Activated effector memory CD4-positive, alpha-beta T cell treated with Interleukin-2 at 50 U/mL for 16 hours (primary cell): ENCODE data around the gene PEF1.
A peak's percentile ranks its signal among the peaks of the same experiment; 100 is the strongest.

Experiments
- DNase-seq: peaks from one replicate; pipeline ENCODE4 v3.0.0-alpha.2; 2020

PEF1 gene, protein sequence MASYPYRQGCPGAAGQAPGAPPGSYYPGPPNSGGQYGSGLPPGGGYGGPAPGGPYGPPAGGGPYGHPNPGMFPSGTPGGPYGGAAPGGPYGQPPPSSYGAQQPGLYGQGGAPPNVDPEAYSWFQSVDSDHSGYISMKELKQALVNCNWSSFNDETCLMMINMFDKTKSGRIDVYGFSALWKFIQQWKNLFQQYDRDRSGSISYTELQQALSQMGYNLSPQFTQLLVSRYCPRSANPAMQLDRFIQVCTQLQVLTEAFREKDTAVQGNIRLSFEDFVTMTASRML

DNA sequence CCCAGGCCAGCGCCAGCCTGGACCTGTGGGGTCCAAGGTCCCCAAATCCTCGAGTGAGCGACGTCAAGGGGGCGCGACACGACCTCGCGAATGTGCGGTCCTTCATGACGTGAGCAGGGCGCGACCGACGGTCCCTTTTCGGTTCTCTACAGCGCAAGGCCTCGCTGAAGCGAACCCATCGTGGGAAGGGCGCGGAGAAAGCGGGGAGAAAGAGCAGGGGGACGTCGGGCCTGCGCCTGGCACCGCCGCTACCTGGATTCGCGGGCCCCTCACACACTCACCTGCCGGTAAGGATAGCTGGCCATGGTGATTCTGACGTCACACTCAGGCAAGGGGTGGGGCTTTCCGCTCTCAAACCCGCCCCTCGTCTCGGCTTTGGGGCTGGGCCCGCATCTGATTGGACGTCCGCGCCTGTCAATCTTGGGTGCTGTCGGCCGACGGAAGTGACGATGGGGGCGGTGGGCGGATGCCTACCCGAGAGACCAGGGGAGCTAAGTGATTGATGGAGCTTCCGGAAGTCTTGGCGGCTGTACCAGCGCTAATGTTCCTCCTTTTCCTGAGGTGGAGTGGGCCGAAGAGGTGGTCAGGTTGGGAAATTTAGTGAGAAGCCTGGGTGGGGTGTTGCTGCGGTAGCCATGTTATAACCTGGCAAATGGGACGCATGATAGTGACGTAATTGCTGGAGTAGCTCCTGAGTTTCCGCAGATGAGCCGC is at the start of gene PEF1:
Gene PEF1, minus strand, starts transcription at position 317 of the 714 bp plus-strand sequence. Its CDS starts 12 bp downstream, at position 305.
- DNase-seq, result peak; percentile 99

DNA sequence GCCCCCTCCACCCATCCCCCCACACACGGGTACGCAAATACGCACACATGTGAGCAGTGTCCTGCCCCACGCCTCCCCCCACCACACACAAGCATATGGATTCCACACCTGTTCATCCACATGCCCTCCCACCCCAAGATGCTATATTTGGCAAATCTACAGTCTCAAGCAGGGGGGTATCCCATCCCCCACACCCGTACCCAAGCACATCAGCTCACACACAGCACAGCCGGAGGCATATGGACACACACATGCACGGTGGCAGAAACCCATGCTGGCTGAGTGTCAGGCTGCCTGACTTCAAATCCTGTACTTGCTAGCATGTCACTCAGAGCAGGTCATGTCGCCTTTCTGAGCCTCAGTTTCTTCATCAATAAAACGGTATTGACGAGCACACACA is 48.6 kb upstream of the PEF1 start:
- no peak for DNase-seq

DNA sequence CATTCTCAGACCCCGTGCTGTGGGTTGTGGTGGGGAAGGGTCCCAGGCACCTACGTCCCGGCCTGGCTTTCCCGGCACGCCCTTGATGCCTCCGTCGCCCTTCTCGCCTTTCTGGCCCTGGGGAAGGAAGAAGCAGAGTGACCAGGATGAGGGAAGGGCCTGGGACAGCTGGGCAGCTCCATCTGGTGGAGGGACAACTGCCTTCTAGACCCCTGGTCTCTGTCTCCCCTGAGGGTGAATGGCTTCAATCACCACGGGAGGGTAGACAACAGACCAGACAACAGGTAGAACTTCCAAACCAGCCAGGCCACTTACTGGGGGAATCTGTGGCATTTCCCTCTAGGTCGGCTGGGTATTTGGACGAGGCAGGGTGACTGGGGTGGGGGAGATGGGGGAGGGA is 47.3 kb upstream of the PEF1 start:
- DNase-seq, result no peak

DNA sequence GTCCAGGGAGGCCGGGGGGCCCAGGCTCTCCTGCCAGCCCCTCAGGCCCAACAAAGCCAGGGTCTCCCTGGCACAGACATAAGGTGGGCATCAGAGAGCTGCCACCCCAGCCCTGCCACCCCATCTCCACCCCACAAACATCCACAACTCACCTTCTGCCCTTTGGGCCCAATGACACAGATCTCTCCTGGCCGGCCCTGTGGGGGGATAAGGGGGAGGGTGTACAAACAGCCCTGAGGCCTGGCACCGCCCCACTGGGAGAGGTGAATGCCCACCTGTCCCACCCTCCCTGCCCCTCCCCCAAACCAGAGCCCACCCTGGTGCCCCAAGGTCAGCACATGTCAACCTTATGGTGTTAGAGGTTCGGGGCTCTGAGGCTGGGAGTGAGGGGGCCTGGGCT is 46.8 kb upstream of the PEF1 start:
- no peak for DNase-seq

DNA sequence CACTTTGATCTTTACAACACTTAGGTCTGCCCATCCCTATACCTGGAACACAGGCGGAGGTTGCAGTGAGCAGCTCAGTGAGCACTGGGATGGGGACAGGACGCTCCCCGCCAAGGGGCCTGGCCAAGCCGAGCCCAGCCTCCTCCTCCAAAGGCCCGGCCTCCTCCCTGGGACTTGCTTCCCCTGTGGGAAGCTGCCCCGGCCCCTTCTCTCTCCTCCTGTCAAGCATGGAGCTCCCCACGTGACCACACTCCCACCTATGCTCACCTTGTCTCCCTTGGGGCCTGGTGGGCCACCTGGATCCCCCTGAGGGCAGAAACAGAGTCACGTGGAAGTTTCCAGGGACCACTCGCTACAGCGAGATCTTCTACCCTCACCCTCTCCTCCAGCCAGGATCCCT is 46.2 kb upstream of the PEF1 start:
- no peak for DNase-seq

DNA sequence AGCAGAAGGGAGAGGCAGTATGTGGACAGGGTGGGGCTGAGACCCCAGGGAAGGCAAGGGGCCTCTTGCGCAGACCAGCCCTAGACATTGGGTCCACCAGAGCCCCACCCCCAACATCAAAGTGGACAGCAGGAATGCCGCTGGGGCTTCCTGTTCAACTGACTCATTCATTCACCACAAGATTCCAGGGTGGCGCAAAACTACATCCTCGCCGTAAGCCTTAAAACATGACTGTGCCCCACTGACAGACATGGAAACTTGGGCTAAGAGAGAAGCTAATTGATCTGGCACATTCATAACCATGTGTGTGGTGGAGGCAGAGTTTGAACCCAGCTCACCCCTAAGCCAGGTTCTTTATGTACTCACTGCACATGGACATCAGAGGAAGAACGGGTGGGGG is 45.2 kb upstream of the PEF1 start:
- no peak for DNase-seq

DNA sequence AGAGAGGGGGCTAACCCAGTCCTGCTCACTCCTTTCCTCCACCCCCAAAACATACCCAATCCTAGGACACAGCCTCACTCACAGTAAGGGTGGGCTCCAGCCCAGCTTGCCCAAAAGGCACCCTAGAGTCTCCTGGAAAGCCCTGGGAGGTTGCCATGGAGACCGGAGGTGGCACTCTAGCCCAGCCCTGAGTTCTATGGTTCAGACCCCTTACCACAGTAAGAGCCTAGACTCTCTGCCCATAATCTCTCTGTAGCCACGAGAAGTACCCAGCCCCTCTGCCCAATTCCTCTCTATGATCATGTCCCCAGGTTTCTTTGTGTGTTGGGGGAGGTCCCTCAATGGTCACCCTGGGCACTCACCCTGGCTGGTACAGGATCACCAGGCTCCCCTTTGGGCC is 44.7 kb upstream of the PEF1 start:
- DNase-seq, result no peak

DNA sequence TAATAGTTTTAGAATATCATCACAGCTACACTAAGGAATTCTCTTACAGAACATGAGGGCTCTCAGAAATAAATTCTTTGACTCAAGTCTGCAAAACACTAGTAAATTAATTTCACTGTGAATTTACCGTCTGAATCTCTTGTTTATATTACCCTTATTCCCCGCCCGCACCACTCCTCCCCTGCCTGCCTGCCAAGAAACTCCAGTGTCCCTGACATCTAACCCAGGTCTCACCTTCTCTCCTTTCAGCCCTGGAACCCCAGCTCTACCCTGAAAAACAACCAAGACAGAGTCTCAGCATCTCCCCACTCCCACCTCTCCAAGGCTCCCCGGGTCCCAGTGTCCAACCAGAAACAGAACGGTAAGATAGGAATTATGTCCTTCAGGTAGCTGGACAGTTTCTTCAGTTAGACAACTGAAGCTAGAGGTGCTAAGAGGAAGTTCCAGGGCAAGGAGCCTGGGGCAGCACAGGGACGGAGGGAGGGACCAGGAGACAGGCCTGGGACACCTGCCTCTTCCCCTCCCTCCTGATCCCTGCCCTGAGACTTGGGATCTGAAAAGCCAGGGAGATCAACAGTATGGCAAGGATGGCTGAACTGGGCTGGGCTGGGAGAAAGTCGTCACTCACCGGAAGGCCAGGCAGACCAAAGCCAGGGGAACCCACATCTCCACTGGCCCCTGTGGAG is 43.7 kb upstream of the PEF1 start:
- DNase-seq, result no peak

DNA sequence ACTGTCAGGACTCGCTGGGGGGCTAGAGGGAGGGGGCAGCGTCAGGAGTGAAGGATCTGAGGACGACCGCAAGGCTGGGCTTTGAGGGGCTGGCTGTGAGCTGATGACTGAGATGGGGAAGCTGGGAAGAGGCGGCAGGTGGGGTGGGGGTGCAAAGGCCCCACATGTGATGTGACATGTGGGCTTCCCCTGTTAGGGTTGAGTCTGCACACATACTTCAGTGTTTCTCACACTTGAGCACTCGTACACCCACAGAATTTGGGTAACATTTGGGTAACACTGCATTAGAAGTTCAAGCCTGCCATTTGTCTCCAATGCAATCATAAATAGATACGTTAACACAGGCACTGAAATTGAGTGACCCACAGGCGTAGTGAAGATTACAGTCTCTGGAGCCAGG is 42.9 kb upstream of the PEF1 start:
- DNase-seq, result no peak

DNA sequence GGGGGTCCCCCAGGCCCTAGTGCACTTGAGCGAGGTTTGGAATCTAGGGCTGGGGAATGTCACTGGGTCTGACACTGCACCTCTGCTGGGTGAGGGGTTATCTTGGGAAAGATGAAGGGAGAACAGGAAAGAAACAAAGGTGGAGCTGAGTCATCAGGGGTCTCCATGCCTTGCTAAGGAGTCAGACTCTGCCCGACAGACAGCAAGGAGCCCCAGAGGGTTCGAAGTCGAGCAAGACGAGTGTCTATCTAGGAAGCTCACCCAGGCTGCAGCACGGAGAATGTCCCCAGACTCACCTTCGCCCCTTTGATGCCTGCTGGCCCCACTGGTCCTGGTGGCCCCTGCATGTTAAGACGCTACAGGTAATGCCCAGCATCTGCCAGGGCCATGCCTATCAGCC is 41.1 kb upstream of the PEF1 start:
- no peak for DNase-seq

DNA sequence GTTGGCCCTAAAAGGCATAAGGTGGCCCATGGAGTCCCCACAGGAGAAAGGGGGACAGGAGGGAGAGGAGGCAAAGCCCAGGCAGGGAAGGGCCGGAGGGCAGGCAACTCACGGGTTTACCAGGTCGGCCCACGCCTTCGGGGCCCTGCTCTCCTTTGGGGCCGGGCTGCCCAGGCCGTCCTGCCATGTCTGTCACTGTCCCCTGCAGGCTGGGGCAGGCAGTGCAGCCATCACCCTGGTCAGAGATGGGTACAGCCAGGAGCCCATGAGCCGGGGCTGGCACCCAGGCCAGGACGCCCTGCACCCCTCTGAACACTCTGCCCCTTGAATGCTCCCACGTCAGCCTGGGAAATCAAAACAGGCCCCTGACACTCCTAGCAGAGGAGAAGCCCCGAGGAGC is 39.3 kb upstream of the PEF1 start:
- no peak for DNase-seq

DNA sequence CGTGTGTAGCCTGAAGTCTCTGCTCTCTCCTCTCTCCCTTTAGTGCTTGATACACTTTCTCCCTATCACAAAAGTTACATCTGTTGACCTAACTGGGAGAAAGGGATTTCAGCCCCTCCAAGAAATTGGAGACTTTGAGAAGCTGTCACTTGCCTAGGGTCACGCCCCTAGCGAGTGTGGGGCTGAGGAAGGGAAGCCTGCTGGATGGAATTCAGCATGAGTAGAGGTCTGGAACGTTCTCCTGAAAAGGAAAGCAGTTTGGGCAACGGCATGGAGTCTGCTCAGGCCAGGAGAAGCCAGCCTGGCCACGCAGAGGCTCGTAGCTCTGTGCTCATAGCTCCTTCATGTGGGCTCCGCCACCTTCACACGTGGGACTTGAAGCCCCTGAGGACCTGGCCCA is 36.7 kb upstream of the PEF1 start:
- DNase-seq, result no peak

DNA sequence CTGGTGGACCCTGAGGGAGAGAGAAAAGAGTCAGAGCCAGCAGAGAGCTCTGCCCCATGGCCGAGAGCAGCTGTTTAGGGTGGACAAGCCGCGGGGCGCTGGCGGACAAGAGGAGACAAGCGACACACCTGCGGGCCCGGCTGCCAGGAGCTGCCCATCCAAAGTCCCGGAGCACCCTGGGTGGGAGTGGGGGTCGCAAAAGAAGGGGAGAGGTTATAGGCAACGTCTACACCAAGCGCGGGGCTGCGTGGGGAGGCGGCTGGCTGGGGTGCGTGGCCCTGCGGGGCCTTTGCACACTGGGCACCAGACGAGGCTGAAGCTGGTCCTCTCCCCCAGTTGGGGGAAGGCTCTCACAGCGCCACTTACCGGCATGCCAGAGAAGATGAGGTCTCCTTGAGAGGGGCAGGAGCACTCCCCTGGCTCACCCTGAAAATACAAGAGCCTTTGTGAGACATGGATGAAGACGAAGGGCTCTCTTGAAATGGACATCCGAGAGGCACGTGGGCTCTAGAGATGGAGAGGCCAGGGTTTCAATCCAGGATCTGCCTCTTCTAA is 35.1 kb upstream of the PEF1 start:
- DNase-seq, result no peak

DNA sequence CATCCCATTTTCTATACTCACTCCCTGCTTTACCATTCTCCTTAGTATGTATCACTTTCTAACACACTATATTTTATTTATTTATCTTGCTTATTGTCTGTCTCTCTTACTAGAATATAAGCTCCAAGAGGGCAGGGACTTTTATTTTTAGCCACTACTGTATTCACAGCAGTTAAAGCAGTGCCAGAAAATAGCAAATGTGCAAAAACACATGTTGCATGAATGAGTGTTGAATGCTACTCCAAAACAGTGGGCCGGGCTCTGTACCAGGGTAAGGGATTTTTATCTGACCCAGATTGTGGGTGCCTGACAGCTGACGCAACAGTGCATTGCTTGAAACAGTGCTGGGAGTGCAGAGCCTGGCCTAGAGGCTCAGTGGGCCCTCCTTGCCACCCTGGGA is 34.4 kb upstream of the PEF1 start:
- DNase-seq, result no peak

DNA sequence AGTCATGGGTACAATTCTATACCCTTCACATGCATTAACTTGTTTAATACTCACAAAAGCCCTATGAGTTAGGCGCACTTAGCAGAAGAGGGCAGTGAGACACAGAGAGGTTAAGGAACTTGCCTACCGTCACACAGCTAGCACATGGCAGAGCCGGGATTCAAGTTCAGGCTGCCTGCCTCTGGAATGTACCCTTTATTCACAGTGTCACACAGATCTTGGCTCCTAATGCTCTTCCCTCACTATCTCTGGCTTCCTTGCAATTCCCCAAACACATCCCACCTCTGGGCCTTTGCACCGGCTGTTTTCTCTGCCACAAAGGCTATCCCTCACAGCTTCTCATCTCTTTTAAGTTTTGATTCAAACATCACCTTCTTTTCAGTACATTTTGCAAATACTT is 34.0 kb upstream of the PEF1 start:
- DNase-seq, result no peak

DNA sequence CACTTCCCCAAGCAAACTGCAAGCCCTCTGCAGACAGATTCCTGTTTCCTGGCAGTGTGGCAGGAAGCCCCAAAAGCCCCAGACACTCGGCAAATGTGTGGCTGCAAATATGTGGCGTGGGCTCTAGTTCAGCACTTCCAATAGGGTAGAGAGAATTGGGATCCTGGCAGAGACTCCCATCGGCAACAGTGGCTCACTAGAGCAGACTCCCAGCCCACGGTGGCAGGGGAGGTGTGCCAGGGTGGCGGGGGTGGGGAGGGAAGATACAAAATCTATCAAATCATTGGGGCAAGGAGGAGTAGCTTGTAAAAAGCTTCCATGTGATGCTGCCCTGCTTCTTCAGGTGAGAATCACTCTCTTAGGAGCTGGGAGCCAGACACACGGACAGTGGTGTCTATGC is 33.3 kb upstream of the PEF1 start:
- DNase-seq, result no peak

DNA sequence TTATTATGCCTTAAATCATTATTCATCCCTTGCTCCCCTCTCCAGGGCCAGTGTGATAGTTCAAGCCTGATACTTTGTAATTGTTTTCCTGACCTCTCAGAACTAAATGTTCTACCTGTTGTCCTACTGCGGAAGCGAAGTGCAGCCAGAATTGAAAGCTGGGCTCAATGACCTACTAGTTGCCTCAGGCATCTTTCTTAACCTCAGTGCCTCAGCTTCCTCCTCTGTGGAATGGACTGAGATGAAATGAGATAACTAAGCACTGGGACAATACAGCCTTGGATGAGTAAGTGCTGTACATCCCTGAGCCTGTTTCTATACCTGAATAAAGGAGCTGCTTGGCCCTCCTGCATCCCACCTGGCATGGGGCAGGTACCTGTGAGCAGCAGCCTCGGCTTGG is 32.7 kb upstream of the PEF1 start:
- DNase-seq, result no peak

DNA sequence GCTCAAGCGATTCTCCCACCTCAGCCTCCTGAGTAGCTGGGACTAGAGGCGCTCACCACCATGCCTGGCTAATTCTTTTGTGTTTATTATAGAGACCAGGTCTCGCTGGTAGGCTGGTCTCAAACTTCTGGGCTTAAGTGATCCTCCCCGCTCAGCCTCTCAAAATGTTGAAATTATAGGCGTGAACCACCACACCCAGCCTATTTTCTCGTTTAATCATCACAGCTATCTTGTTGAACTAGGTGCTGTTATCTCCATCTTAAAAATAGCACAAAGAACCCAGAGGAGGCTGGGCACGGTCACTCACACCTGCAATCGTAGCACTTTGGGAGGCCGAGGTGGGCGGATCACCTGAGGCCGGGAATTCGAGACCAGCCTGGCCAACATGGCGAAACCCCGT is 31.1 kb upstream of the PEF1 start:
- no peak for DNase-seq

DNA sequence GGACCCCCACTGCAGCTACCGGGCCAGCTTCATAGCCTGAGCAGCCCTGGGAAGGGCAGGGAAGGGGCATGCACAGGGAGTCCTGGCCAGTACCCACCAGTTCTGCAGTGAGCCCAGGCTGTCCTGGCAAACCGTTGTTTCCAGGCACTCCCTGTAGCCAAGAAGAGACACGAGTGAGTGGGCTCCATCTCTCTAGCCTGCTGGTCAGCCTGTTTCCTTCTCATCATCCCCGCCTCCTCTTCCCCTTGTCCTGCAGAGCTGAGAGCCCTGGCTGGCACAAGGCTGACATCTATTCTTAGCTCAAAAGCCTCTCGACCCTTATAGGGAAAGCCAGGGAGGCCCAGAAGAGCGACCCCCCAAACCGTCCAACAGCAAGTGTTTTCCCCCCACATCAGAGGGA is 30.5 kb upstream of the PEF1 start:
- DNase-seq, result no peak

DNA sequence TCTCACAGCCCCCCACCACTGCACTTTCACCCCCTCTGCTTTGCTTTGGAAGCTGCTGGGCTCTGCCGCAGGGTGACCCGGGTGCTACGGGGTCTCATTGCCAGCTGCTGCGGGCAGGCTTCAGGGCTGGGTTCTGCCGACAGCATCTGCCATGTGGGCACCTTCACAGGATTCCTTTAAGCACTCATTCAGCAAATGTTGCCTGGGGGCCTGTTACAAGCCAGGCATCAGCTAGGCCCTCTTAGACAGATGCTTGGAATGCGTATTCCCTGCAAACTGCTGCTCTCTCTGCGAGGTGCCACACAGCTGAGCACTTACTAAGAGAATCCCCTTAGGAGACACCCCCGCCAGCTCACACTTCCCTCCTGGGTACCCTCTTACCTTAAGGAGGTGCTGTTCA is 29.9 kb upstream of the PEF1 start:
- DNase-seq, result no peak

DNA sequence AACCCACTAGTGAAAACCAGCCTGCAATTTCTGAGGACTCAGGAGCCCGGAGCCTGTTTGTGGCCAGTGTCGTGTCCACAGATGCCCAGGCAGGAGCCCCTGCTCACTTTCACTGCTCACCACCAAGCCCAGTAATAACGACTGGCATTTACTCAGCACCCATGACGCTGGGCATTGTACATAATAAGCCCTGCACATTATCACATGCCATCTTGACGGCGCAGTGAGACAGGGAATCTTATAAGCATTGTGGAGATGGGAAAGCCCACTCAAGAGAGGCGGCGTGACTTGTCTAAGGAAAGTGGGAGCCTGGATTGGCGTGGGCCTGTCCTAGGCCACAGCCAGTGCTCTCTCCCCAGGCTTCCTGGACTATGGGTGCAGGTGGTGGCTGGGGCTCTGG is 28.8 kb upstream of the PEF1 start:
- DNase-seq, result no peak

DNA sequence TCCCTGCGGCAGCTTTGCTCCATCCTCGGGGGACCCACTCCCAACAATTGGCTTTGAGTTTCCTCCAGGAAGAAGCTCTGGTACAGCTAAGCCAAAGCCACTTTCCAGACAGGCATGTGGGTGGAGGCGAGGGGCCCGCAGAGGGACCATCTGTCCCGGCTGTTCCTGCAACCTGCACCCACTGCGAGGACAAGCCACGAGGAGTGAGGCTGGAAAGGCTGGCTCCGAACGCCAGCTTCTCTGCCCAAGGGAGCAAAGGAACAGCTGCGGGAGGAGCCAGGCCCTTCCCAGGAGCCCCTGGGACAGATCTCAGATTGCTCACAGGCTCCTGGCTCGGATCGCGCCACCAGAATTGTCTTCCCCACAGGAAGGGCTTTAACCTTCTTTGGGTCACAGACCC is 28.3 kb upstream of the PEF1 start:
- no peak for DNase-seq

DNA sequence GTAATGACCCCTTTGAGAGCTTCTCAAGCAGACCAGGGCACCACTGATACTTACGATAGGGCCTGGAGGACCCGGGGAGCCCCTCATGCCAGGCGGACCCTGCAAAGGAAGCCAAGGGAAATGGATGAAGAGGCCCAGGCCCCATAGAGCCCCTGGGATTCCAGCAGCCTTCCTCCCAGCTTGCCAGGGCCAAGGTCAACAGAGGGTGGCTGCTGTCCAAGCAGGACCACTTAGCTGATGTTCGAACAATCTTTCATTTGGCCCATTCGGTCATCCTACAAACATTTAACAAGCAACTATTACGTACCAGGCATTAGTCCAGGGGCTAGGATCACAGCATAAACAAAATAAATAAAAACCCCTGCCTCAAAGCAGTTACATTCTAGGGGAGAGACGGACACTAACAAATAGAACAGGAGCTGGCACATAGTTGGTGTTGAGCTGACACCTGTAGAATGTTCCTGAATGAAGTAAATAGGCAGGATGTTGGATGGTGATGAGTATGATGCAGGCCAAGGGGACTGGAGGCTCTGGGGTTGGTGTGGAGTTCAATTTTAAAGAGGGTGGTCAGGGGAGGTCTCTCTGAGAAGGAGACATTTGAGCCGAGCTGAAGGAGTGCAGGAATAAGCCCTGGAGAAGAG is 27.0 kb upstream of the PEF1 start:
- no peak for DNase-seq

DNA sequence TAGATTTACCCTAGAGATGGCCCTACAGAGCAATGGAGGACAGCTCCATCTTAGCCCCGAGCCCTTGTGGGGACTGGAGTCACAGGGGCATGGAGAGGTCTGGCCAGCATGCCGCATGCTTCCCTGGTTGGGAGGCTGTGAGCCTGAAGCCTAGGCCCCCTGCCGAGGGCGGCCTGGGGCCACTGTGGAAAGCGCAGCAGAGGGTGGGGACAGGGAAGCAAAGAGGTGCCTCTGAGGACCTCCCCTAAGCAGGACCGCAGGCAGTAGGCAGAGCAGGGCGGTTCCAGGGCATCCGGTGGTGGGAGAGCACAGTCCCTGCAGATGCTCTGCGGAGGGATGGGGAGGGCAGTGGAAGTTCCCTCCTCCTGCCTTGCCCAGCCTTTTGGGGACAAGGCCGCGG is 26.5 kb upstream of the PEF1 start:
- DNase-seq, result no peak
